RWPE2 (cell line): ENCODE measurements around the gene KAT6B.

ENCODE experiments used
- ATAC-seq: fragments of 200-7000 bp; cut with Tn5 transposase; 3 replicates; pipeline ENCODE4 v1.9.1; 2021; ENCODE audit warnings: low read depth
- DNase-seq: peaks from one replicate; pipeline ENCODE4 v3.0.0-alpha.2; 2020; ENCODE audit warnings: low spot score
- H3K27ac ChIP-seq: fragments of 450-650 bp; 2 replicates; pipeline ENCODE4 v1.5.1; 2017; ENCODE audit warnings: mild to moderate bottlenecking; ENCODE audit not compliant: poor library complexity, severe bottlenecking
- H3K27me3 ChIP-seq: fragments of 250-450 bp; sonication (Bioruptor Pico); 2 replicates; pipeline ENCODE4 v1.5.1; 2021; ENCODE audit warnings: mild to moderate bottlenecking, moderate library complexity; ENCODE audit not compliant: insufficient read depth, poor library complexity, severe bottlenecking
- H3K36me3 ChIP-seq: fragments of 250-450 bp; sonication (Bioruptor Pico); 2 replicates; pipeline ENCODE4 v1.5.1; 2020; ENCODE audit warnings: low read depth, mild to moderate bottlenecking, moderate library complexity
- H3K4me1 ChIP-seq: fragments of 250-450 bp; sonication (Bioruptor Pico); 2 replicates; pipeline ENCODE4 v1.5.1; 2021; ENCODE audit warnings: mild to moderate bottlenecking, moderate library complexity; ENCODE audit not compliant: insufficient read depth, poor library complexity, severe bottlenecking
- H3K4me3 ChIP-seq: fragments of 250-450 bp; sonication (Bioruptor Pico); 2 replicates; pipeline ENCODE4 v1.5.1; 2021; ENCODE audit warnings: mild to moderate bottlenecking, moderate library complexity; ENCODE audit not compliant: severe bottlenecking
- H3K9me3 ChIP-seq: fragments of 250-450 bp; sonication (Bioruptor Pico); 2 replicates; pipeline ENCODE4 v1.5.1; 2021; ENCODE audit warnings: mild to moderate bottlenecking, moderate library complexity; ENCODE audit not compliant: severe bottlenecking
- TF ChIP-seq, protein P1 (sequence below): fragments of 450-650 bp; IDR thresholded peaks from one replicate; pipeline ENCODE4 v1.5.1; 2017; ENCODE audit warnings: mild to moderate bottlenecking, moderate library complexity; ENCODE audit not compliant: poor library complexity, severe bottlenecking

Gene KAT6B

DNA sequence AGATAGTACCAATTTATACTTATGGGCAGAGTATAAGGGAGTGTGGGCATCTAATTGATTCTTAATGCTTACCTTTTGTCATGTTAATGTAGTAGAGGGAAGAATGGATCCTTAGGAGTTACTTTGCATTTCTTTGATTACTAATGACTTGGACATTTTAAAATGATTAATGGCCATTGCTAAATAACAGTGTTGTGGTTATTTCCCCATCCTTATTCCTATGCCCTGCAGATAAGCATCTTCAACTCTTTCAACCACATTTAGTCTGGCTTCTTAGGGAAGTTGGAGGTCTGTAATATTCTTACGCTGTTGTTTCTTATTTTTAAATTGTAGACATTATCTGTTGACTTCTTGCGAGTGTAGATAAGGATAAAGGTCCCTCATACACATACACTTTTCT, 37.2 kb downstream of the KAT6B start:
- DNase-seq (no peak), ATAC-seq (no peak)
- Histone ChIP-seq H3K27ac (no peak overlapping the region), H3K36me3 (no peaks in the 10 kb centered on the region), H3K4me1 (no peaks in the 10 kb centered on the region), H3K27me3 (no peaks in the 10 kb centered on the region), H3K9me3 (no peaks in the 10 kb centered on the region), H3K4me3 (no peak overlapping the region)
- TF ChIP-seq, protein P1, sequence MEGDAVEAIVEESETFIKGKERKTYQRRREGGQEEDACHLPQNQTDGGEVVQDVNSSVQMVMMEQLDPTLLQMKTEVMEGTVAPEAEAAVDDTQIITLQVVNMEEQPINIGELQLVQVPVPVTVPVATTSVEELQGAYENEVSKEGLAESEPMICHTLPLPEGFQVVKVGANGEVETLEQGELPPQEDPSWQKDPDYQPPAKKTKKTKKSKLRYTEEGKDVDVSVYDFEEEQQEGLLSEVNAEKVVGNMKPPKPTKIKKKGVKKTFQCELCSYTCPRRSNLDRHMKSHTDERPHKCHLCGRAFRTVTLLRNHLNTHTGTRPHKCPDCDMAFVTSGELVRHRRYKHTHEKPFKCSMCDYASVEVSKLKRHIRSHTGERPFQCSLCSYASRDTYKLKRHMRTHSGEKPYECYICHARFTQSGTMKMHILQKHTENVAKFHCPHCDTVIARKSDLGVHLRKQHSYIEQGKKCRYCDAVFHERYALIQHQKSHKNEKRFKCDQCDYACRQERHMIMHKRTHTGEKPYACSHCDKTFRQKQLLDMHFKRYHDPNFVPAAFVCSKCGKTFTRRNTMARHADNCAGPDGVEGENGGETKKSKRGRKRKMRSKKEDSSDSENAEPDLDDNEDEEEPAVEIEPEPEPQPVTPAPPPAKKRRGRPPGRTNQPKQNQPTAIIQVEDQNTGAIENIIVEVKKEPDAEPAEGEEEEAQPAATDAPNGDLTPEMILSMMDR = no peak

DNA sequence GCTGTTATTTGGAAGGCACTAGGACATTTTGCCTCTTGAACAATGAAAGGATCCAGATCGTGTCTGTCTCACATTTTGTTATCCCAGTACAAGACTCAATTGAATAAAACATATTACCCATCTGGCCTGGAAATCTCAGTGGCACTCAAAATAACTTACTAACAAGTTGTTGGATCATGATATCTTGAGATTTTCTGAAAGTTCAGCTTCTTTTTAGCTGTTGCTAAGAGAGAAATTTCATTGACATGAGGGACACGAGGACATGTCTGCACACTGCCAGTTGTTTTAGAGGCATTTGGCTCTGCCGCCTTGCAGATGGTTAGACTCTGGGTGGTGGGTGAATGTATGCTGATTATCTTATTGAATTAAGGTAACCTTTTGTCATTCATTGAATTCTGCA, 41.0 kb downstream of the KAT6B start:
- no peak for DNase-seq
- no peaks in the 10 kb centered on the region for H3K9me3 ChIP-seq
- no peaks in the 10 kb centered on the region for H3K27me3 ChIP-seq
- H3K4me1 ChIP-seq = no peaks in the 10 kb centered on the region
- no peak for ATAC-seq
- TF ChIP-seq, protein P1 = no peak
- H3K27ac ChIP-seq = no peak overlapping the region
- H3K4me3 ChIP-seq = no peak overlapping the region
- no peaks in the 10 kb centered on the region for H3K36me3 ChIP-seq

DNA sequence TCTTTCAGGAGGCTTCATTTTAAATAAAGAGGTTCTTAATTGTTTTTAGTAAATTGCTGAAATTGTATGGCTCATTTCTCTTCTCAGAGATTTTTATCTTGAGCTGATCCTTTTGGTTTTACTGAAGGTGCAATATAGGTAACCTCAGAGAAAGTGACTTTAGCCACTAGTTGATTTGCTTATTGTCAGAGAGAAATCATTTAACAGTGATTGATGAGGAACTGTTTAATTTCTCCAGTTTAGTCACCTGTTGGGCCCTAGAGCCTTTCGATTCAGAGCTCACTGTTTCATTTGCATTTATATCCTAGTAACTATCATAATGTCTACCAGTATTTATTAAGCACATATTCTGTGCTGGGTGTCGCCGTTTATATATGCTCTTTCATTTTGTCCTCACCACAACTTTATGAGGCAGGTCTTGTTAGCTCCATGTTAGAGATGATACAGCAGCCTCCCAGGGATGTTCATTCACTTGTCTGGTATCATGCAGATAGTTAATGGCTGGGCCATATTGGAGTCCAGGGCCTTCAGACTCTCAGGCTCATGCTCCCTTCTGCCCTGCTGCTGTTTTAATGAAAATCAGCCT, 42.1 kb downstream of the KAT6B start:
- TF ChIP-seq, protein P1 = no peak
- no peaks in the 10 kb centered on the region for H3K9me3 ChIP-seq
- no peaks in the 10 kb centered on the region for H3K4me1 ChIP-seq
- H3K4me3 ChIP-seq = no peak overlapping the region
- no peak overlapping the region for H3K27ac ChIP-seq
- ATAC-seq (no peak), DNase-seq (no peak)
- no peaks in the 10 kb centered on the region for H3K27me3 ChIP-seq
- H3K36me3 ChIP-seq = no peaks in the 10 kb centered on the region

DNA sequence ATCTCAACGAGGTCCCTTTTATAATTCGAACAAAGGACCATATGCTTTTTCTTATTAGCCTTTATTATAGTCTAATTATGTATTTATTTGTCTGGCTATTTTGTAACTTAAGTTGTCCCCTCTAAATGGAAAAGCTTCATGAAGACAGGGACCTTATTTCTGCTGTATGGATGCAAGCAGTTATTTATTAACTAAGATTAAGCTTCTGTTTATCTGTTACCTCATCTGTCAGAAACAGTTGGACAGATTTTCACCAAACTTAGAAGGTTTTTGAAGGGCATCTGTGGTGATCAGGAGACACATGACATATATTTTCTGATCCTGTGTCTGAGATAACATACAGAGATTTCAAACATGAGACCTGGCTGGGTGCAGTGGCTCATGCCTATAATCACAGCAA, 43.2 kb downstream of the KAT6B start:
- TF ChIP-seq, protein P1 = no peak
- Histone ChIP-seq H3K4me3 (no peak overlapping the region), H3K4me1 (no peaks in the 10 kb centered on the region), H3K9me3 (no peaks in the 10 kb centered on the region), H3K36me3 (no peaks in the 10 kb centered on the region), H3K27ac (no peak overlapping the region), H3K27me3 (no peaks in the 10 kb centered on the region)
- ATAC-seq (no peak), DNase-seq (no peak)

DNA sequence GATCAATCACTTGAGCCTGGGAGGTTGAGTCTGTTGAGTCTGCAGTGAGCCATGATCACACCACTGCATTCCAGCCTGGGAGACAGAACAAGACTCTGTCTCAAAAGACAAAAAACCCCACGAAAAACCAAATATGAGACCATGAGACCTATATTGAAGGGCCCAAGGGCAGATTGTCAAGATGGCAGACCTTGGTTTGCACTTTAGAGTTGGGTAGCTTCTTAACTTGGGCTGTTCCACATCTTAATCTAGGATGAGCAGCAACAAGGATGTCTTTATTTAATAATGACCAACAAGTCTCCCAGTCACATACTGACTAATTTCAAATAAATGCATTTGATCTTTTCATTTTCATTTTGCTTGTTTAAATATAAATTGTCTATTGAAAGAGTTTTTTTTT, 43.8 kb downstream of the KAT6B start:
- no peak overlapping the region for H3K4me3 ChIP-seq
- H3K36me3 ChIP-seq = no peaks in the 10 kb centered on the region
- no peaks in the 10 kb centered on the region for H3K27me3 ChIP-seq
- TF ChIP-seq, protein P1 = no peak
- H3K4me1 ChIP-seq = no peaks in the 10 kb centered on the region
- H3K9me3 ChIP-seq = no peaks in the 10 kb centered on the region
- ATAC-seq = no peak
- DNase-seq = no peak
- H3K27ac ChIP-seq = no peak overlapping the region
